Measurements from ENCODE around the gene DNASE1L1.

DNA sequence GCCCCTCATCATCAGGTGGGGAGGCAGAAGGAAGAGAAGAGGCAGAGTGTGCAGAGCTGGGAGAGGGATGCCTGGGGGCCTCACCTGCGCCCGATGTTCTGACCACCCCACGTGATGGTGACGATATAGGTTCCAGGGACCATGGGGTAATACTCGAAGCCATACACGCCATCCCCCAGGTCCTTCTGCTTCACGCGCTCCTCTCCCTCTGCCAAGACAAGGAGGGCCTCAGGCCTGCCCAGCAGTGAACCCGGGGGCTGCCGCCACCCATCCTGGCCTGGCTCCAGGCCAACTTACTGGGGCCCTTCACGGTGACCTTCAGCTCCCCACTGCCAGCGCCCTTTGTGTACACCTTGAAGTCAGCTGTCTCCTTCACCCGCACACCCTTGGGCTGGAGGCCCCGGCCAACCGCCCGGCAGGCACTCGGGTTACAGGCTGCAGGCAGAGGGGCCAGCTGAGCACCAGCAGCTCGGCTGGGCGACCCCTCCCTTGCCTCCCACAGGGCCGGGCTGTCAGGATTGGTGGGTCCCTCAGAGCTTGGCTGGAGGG is 43.9 kb downstream of the DNASE1L1 start:
- TF ChIP-seq, protein P1, sequence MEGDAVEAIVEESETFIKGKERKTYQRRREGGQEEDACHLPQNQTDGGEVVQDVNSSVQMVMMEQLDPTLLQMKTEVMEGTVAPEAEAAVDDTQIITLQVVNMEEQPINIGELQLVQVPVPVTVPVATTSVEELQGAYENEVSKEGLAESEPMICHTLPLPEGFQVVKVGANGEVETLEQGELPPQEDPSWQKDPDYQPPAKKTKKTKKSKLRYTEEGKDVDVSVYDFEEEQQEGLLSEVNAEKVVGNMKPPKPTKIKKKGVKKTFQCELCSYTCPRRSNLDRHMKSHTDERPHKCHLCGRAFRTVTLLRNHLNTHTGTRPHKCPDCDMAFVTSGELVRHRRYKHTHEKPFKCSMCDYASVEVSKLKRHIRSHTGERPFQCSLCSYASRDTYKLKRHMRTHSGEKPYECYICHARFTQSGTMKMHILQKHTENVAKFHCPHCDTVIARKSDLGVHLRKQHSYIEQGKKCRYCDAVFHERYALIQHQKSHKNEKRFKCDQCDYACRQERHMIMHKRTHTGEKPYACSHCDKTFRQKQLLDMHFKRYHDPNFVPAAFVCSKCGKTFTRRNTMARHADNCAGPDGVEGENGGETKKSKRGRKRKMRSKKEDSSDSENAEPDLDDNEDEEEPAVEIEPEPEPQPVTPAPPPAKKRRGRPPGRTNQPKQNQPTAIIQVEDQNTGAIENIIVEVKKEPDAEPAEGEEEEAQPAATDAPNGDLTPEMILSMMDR (conservative IDR thresholded peaks at IDR 0.05; ENCODE audit: low read length) = no peak
- no peak for TF ChIP-seq EZH2phosphoT487 (IDR thresholded peaks at IDR 0.05; ENCODE audit: borderline replicate concordance)
